ENCODE data around the gene RNGTT. TPM values are rescaled to one million over a fixed set of nuclear protein-coding genes. Genes with fewer than 3 reads are reported as not detected.

Gene RNGTT
- total and polyA plus RNA-seq, 10 of the 15 experiments (the other 5 are each of a cell fraction or from before 2014, with no cell fraction given) = 7.7 to 30.4 (median 22.2) TPM

DNA sequence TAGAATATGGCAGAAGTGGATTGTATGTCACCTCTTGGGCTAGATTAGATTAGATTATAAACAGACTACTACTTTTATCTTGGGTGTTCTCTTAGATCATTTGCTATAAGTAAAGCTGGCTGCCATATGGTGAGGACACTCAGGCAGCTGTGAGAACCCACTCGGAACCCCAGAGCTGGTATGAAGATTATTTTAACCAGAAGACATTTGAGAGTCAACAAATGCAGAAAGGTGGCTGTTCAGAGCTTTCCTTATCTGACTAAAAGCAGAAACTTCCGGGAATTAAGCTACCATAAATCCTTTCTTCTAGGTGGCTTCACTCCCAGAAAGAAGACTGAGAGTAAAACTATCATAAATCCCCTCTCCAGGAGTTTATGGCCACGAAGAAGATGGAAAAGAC, 91.9 kb downstream of the RNGTT start:
- ChIA-PET SMC1A (ENCODE audit: uncharacterized antibody, unreplicated experiment) (interaction anchor here (0.5 to 7.9 kb wide), 41 partner anchors 9 to 1804 kb away, joined by 3 to 118 read pairs (median 4); no protein-coding TSS in a partner anchor), POLR2A (interaction anchor here (0.6 to 1.0 kb wide), 3 partner anchors 48 to 1023 kb away, joined by 3 to 5 read pairs (median 3); no protein-coding TSS in a partner anchor), RAD21 (ENCODE audit: unreplicated experiment) (interaction anchor here (0.7 to 6.4 kb wide), 39 partner anchors 12 to 1805 kb away, joined by 3 to 81 read pairs (median 5); partner anchors contain the start of genes CFAP206, ORC3 and RARS2), CTCF (interaction anchor here (0.5 to 5.8 kb wide), 55 partner anchors 10 to 1805 kb away, joined by 3 to 94 read pairs (median 4); partner anchors contain the start of genes AKIRIN2, PNRC1 and RNGTT)
- no peak overlapping the region for H3K27ac ChIP-seq (ENCODE audit: control insufficient read depth, insufficient read depth)
- H3K27me3 ChIP-seq (replicated peaks in 1 of 2; ENCODE audit: control insufficient read depth in 2 of 2, insufficient read depth in 2 of 2, low read length in 1 of 2) = no peaks in the 10 kb centered on the region
- no peaks in the 10 kb centered on the region for H3K79me2 ChIP-seq (ENCODE audit: control insufficient read depth, insufficient read depth, low read length)
- intact Hi-C loops (cut with micrococcal nuclease; ENCODE audit: unreplicated experiment) = loop anchor here (5.0 kb wide), 3 partner anchors 704 to 1479 kb away; partner anchors contain the start of gene CNR1
- H4K20me1 ChIP-seq (ENCODE audit: control insufficient read depth, insufficient read depth) = no peaks in the 10 kb centered on the region
- no peaks in the 10 kb centered on the region; the same call in 2 of the 3 replicates for H3K9me3 ChIP-seq (replicated peaks; ENCODE audit: control insufficient read depth, insufficient read depth, low read length)
- no peak overlapping the region for H2AFZ ChIP-seq (ENCODE audit: control insufficient read depth, low read depth, low read length)
- no peak overlapping the region for H3K9ac ChIP-seq (ENCODE audit: control insufficient read depth, insufficient read depth, low read length)
- H3K36me3 ChIP-seq (ENCODE audit: control insufficient read depth in 2 of 2, insufficient read depth in 2 of 2, low read length in 1 of 2) = no peaks in the 10 kb centered on the region
- TF ChIP-seq, protein P1, sequence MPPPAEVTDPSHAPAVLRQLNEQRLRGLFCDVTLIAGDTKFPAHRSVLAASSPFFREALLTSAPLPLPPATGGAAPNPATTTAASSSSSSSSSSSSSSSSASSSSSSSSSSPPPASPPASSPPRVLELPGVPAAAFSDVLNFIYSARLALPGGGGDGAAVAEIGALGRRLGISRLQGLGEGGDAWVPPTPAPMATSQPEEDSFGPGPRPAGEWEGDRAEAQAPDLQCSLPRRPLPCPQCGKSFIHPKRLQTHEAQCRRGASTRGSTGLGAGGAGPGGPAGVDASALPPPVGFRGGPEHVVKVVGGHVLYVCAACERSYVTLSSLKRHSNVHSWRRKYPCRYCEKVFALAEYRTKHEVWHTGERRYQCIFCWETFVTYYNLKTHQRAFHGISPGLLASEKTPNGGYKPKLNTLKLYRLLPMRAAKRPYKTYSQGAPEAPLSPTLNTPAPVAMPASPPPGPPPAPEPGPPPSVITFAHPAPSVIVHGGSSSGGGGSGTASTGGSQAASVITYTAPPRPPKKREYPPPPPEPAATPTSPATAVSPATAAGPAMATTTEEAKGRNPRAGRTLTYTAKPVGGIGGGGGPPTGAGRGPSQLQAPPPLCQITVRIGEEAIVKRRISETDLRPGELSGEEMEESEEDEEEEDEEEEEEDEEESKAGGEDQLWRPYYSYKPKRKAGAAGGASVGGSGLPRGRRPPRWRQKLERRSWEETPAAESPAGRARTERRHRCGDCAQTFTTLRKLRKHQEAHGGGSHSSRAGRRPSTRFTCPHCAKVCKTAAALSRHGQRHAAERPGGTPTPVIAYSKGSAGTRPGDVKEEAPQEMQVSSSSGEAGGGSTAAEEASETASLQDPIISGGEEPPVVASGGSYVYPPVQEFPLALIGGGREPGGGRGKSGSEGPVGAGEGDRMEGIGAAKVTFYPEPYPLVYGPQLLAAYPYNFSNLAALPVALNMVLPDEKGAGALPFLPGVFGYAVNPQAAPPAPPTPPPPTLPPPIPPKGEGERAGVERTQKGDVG (CRISPR knock-in tag; IDR thresholded peaks at IDR 0.05) = no peak
- TF ChIP-seq MTA2 (IDR thresholded peaks at IDR 0.05; ENCODE audit: low read depth) = no peak
- TF ChIP-seq, protein P2, sequence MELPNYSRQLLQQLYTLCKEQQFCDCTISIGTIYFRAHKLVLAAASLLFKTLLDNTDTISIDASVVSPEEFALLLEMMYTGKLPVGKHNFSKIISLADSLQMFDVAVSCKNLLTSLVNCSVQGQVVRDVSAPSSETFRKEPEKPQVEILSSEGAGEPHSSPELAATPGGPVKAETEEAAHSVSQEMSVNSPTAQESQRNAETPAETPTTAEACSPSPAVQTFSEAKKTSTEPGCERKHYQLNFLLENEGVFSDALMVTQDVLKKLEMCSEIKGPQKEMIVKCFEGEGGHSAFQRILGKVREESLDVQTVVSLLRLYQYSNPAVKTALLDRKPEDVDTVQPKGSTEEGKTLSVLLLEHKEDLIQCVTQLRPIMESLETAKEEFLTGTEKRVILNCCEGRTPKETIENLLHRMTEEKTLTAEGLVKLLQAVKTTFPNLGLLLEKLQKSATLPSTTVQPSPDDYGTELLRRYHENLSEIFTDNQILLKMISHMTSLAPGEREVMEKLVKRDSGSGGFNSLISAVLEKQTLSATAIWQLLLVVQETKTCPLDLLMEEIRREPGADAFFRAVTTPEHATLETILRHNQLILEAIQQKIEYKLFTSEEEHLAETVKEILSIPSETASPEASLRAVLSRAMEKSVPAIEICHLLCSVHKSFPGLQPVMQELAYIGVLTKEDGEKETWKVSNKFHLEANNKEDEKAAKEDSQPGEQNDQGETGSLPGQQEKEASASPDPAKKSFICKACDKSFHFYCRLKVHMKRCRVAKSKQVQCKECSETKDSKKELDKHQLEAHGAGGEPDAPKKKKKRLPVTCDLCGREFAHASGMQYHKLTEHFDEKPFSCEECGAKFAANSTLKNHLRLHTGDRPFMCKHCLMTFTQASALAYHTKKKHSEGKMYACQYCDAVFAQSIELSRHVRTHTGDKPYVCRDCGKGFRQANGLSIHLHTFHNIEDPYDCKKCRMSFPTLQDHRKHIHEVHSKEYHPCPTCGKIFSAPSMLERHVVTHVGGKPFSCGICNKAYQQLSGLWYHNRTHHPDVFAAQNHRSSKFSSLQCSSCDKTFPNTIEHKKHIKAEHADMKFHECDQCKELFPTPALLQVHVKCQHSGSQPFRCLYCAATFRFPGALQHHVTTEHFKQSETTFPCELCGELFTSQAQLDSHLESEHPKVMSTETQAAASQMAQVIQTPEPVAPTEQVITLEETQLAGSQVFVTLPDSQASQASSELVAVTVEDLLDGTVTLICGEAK (IDR thresholded peaks at IDR 0.05; ENCODE audit: borderline replicate concordance) = no peak
- no peak for TF ChIP-seq CREM (IDR thresholded peaks at IDR 0.05; ENCODE audit: low read depth)
- no peak for TF ChIP-seq STAT3 (IDR thresholded peaks at IDR 0.05; ENCODE audit: low read depth, low read length)
- TF ChIP-seq ZNF217 (IDR thresholded peaks at IDR 0.05) = no peak
- TF ChIP-seq BACH1 (IDR thresholded peaks at IDR 0.05; ENCODE audit: borderline replicate concordance) = no peak
- TF ChIP-seq TBL1XR1 (IDR thresholded peaks at IDR 0.05; ENCODE audit: low read depth, low read length) = no peak
- TF ChIP-seq, protein P3, sequence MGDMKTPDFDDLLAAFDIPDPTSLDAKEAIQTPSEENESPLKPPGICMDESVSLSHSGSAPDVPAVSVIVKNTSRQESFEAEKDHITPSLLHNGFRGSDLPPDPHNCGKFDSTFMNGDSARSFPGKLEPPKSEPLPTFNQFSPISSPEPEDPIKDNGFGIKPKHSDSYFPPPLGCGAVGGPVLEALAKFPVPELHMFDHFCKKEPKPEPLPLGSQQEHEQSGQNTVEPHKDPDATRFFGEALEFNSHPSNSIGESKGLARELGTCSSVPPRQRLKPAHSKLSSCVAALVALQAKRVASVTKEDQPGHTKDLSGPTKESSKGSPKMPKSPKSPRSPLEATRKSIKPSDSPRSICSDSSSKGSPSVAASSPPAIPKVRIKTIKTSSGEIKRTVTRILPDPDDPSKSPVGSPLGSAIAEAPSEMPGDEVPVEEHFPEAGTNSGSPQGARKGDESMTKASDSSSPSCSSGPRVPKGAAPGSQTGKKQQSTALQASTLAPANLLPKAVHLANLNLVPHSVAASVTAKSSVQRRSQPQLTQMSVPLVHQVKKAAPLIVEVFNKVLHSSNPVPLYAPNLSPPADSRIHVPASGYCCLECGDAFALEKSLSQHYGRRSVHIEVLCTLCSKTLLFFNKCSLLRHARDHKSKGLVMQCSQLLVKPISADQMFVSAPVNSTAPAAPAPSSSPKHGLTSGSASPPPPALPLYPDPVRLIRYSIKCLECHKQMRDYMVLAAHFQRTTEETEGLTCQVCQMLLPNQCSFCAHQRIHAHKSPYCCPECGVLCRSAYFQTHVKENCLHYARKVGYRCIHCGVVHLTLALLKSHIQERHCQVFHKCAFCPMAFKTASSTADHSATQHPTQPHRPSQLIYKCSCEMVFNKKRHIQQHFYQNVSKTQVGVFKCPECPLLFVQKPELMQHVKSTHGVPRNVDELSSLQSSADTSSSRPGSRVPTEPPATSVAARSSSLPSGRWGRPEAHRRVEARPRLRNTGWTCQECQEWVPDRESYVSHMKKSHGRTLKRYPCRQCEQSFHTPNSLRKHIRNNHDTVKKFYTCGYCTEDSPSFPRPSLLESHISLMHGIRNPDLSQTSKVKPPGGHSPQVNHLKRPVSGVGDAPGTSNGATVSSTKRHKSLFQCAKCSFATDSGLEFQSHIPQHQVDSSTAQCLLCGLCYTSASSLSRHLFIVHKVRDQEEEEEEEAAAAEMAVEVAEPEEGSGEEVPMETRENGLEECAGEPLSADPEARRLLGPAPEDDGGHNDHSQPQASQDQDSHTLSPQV (IDR thresholded peaks at IDR 0.05) = no peak
- ATAC-seq = no peak
- FAIRE-seq = no peak
- in situ Hi-C loops (cut with MboI) = loop anchor here (5.0 kb wide), 3 partner anchors 944 to 1479 kb away; no protein-coding TSS in a partner anchor
- peaks cover 10% of the 10 kb centered on the region for H3K4me1 ChIP-seq (ENCODE audit: control insufficient read depth, insufficient read depth, low read length)
- no peak overlapping the region for H3K4me2 ChIP-seq (ENCODE audit: control insufficient read depth, insufficient read depth)
- no peak for DNase-seq (ENCODE audit: low read depth, low spot score)
- H3K4me3 ChIP-seq = no peak overlapping the region
- WGBS (ENCODE audit: insufficient coverage, insufficient replicate concordance, low lambda C conversion rate, missing lambda C conversion rate) = 97% methylated on average over 3 of the region's 3 CpGs
- no TSS peak for BruUV-seq (replicated peaks)
